Esophagus muscularis mucosa (tissue), 4 donors: Measurements from ENCODE around the gene PPP1R12B.

Experiments used
- EP300 ChIP-seq: sonication (generic); formaldehyde crosslinking; IDR thresholded peaks from one replicate; pipeline ENCODE4 v1.6.1; 2017; ENCODE audit warnings: antibody characterized with exemption
- POLR2A ChIP-seq: fragments of 450-650 bp; IDR thresholded peaks from one replicate; pipeline ENCODE4 v1.6.1; 2017; ENCODE audit warnings: antibody characterized with exemption, moderate library complexity, mild to moderate bottlenecking, low read depth
- POLR2AphosphoS5 ChIP-seq, 2 donors: sonication (generic); formaldehyde crosslinking; IDR thresholded peaks; one replicate each; pipeline ENCODE4 v1.6.1; 2017; ENCODE audit warnings: antibody characterized with exemption in 2 of 2
- TF ChIP-seq, protein P1 (sequence below), 3 experiments: fragments of 200-600 bp in 2 of 3; fragments of 450-650 bp in 1 of 3; sonication (generic) in 2 of 3; IDR thresholded peaks; one replicate each; pipeline ENCODE4 v1.5.1; 2017 to 2019; ENCODE audit warnings: antibody characterized with exemption in 3 of 3, mild to moderate bottlenecking in 2 of 3, moderate library complexity in 1 of 3

DNA sequence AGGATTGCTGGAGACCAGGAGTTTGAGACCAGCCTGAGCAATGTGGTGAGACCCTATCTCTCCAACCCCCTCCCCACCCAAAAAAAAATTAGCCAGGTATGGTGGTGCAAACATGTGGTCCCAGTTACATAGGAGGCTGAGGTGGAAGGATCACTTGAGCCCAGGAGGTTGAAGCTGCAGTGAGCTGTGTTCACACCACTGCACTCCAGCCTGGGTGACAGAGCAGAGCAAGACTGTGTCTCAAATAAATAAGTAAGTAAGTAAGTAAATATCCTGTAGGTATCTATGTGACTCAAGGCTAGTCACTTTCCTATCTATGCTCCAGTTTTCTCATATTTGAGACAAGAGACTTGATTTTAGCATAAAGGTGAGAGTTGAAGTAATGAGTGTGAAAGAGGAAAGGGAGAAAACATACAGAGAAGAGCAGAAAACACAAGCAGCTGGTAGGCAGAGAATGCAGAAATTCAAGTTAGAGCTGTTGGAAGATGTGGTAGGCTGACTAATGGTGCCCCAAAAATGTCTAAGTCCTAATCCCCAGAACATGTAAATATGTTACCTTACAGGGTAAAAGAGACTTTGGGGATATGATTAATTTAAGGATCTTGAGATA lies 7.5 kb downstream of the PPP1R12B start:
- TF ChIP-seq POLR2A: no peak
- TF ChIP-seq, protein P1, sequence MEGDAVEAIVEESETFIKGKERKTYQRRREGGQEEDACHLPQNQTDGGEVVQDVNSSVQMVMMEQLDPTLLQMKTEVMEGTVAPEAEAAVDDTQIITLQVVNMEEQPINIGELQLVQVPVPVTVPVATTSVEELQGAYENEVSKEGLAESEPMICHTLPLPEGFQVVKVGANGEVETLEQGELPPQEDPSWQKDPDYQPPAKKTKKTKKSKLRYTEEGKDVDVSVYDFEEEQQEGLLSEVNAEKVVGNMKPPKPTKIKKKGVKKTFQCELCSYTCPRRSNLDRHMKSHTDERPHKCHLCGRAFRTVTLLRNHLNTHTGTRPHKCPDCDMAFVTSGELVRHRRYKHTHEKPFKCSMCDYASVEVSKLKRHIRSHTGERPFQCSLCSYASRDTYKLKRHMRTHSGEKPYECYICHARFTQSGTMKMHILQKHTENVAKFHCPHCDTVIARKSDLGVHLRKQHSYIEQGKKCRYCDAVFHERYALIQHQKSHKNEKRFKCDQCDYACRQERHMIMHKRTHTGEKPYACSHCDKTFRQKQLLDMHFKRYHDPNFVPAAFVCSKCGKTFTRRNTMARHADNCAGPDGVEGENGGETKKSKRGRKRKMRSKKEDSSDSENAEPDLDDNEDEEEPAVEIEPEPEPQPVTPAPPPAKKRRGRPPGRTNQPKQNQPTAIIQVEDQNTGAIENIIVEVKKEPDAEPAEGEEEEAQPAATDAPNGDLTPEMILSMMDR (IDR thresholded peaks at IDR 0.05): no peak
- no peak for TF ChIP-seq POLR2AphosphoS5 (IDR thresholded peaks at IDR 0.05)
- no peak for TF ChIP-seq EP300
